ENCODE results near the gene LSG1.
"Not testable (repeated sequence)": the region's sequence is repeated elsewhere in the genome, so short reads cannot be mapped to it uniquely, and the experiment has no call there.

Gene LSG1

DNA sequence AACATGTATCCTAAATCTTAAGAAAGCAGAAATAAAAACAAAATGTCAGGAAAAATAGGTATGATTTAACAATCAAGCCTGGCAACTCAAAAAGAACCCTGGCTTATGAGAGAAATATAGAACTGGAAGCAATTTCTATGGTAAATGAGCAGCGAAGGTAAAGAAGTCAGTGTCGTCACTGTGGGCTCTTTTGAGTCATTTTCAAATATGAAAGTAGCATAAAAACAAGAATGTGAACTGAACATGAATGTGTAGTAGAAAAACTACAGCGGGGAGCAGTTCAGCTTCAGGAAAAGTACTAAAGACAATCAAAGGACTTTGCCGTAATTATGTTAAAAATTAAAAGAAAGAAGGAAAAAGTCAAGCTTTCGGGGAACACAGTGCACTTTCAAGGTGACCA is 17.5 kb downstream of the LSG1 start:
- DNase-seq: no peak

GRCh38 chr3:194647747-194648146 is 24.2 kb downstream of the LSG1 start:
- DNase-seq: no peak

DNA sequence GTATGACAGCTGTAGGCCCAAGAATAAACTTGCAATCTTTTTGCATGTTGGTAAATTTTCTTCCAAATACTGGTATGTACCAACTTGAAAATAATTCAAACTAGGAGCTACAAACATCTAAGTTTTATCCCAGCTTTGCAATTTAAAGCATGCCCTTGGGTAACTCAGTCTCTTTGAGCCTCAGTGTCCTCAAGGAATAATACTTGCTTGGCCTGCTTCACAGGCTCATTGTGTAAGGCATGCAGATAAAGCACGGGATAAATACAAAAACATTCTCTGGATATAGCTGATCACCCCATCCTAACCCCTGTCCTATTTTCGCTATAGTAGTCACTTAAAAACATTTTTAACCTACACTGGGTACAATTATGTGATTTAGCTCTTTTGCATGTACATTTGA is 29.2 kb downstream of the LSG1 start:
- DNase-seq: no peak

- DNase-seq: peak; percentile 49
Measured at GRCh38 chr3:194640829-194641228, 31.2 kb downstream of the LSG1 start.

GRCh38 chr3:194638991-194639605 is 32.9 kb downstream of the LSG1 start:
- DNase-seq: no peak

GRCh38 chr3:194637541-194638400 is 34.2 kb downstream of the LSG1 start:
- no peak for DNase-seq

DNA sequence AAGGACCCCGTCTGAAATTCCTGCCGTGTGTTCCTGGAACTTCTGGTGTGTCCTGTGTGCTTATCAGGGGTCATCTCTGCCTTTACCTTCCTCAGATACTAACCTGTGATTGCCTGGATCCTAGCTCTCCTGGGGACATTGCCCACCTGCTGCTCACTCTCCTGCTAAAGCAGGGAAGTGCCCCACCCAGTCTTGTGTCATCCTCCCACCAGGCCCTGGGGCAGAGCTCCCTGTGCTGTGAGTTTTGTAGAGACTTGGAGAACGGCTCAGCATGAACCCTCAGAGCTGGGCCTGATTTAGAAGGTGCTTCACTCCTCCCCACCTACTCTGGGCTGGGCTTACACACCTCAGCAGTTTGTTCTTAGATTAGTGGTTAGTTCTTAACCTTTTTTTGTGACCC is 34.9 kb downstream of the LSG1 start:
- DNase-seq: no peak

- peak; percentile 44 for DNase-seq
Measured at GRCh38 chr3:194633349-194634004, 38.5 kb downstream of the LSG1 start, which contains the start of gene TMEM44. Gene TMEM44, minus strand, starts transcription at chr3:194633419. Its CDS starts 204 bp downstream, at chr3:194633215.

DNA sequence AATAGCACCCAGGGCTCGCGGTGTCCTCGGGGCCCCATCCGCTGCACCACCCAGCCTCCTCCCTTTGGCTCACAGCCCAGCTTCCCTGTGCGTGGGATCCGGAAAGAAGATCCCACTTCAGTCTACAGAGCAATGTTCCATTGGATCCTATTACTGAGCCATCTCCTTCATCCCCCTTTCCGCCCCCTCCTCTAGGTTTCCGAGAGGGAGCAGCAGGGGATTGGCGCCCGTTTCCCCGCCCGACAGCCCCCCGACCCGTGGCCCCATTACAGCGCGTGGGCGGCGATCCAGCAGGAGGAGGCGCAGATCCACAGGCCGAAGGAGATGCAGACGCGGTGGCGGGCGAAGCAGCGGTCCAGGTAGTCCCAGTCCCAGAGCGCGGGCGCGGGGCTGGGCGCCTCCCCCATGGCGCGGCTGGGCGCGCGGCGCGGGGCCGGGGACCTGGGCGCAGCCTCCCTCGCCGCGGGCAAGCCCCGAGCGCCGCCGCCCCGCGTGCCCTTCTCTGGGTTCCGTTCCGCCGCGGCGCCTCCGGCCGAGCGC is 39.1 kb downstream of the LSG1 start:
- no peak for DNase-seq

GRCh38 chr3:194632226-194632808 is 39.7 kb downstream of the LSG1 start:
- no peak for DNase-seq

GRCh38 chr3:194631696-194632095 is 40.3 kb downstream of the LSG1 start:
- DNase-seq: no peak

GRCh38 chr3:194630681-194631080 is 41.3 kb downstream of the LSG1 start:
- not testable (repeated sequence) for DNase-seq

- no peak for DNase-seq
Measured at GRCh38 chr3:194624956-194625355, 47.0 kb downstream of the LSG1 start.

- no peak for DNase-seq
Measured at GRCh38 chr3:194623449-194624290, 48.3 kb downstream of the LSG1 start.

DNA sequence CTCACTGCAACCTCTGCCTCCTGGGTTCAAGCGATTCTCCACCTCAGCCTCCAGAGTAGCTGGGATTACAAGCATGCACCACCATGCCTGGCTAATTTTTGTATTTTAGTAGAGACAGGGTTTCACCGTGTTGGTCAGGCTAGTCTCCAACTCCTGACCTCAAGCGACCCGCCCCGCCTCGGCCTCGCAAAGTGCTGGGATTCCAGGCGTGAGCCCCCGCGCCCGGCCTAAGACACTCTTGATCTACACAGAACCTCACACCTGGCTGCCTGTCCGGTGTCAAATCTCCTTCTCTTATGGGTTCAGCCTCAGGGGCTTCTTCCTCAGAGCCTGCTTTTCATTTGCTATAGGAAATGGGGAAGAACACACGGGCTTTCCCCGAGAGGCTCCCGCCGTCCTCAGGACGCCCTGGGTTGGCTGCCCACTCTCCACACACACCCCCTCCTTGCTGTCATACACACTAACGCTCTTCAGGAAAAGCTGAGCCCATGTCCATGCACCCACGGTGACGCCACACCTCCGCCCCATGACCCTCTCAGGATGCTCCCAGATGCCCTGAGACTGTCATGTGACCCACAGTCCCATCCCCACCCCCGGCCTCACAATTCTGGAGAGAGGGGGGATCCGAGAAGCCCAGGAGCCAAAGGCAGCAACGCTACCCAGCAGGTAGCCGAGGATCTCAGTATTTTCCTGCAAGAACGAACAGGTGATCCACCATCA is 49.2 kb downstream of the LSG1 start:
- DNase-seq: no peak

GRCh38 chr3:194621947-194622346 is 50.0 kb downstream of the LSG1 start:
- DNase-seq: no peak

GRCh38 chr3:194620196-194620595 is 51.8 kb downstream of the LSG1 start:
- DNase-seq: no peak

DNA sequence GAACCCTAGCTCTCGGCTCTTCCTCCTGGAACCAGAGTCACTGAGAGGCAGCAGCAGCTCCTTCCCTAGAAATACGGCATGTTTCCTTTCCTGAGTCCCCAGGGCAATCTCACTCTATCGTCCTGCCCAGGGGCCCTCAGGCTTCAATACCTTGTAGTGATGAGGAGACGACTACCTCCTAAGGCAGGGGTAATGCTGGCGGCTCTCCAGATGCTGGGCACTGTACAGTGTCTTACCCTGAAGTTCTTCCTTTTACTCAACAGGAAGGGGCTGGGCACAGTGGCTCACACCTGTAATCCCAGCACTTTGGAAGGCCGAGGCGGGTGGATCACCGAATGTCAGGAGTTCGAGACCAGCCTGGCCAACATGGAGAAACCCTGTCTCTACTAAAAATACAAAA is 52.2 kb downstream of the LSG1 start:
- DNase-seq: no peak

- DNase-seq: no peak
Measured at GRCh38 chr3:194618858-194619608, 53.0 kb downstream of the LSG1 start.

- DNase-seq: no peak
Measured at GRCh38 chr3:194617827-194618226, 54.2 kb downstream of the LSG1 start.

Data from activated CD4-positive, alpha-beta T cell treated with anti-CD3 and anti-CD28 coated beads, Interleukin-2, amount 50 U/mL, for 1 hour (primary cell).